ENCODE measurements around the gene CPLANE1. TPM values are rescaled to one million over a fixed set of nuclear protein-coding genes. Genes with fewer than 3 reads are reported as not detected.
"Not testable (repeated sequence)": the region's sequence is repeated elsewhere in the genome, so short reads cannot be mapped to it uniquely, and the experiment has no call there.

Gene CPLANE1
- total RNA-seq, 6 experiments from 2014 or later: 3.3 to 6.7 (median 4.7) TPM

- 59% methylated on average over 3 of the region's 3 CpGs for whole genome bisulfite sequencing (ENCODE audit: insufficient coverage, low coverage, low lambda C conversion rate, missing lambda C conversion rate)
- intact Hi-C loops (cut with DNase I): no loop called here
- H3K27ac ChIP-seq: no peak overlapping the region
- H3K27me3 ChIP-seq: no peaks in the 10 kb centered on the region
- peaks cover 0 to 11% (median 4%) of the 10 kb centered on the region in 4 donors for H3K4me1 ChIP-seq
- TF ChIP-seq POLR2A (IDR thresholded peaks at IDR 0.05): no peak
- peak in 3 of 4 donors; percentile 33 to 75 (median 43) for ATAC-seq
- H3K36me3 ChIP-seq: peaks cover 0 to 20% (median 7%) of the 10 kb centered on the region in 4 donors
- no peak for DNase-seq
- no peaks in the 10 kb centered on the region for H3K9me3 ChIP-seq
- no peak overlapping the region for H3K4me3 ChIP-seq
These were observed 83.0 kb downstream of the CPLANE1 start for GRCh38 chr5:37166197-37166596.

GRCh38 chr5:37165761-37166160 lies 83.4 kb downstream of the CPLANE1 start:
- no peaks in the 10 kb centered on the region for H3K27me3 ChIP-seq
- H3K4me3 ChIP-seq: no peak overlapping the region
- ATAC-seq: peak; percentile 88 to 98 (median 90)
- no peak overlapping the region for H3K27ac ChIP-seq
- no peaks in the 10 kb centered on the region for H3K9me3 ChIP-seq
- peaks cover 0 to 15% (median 7%) of the 10 kb centered on the region in 4 donors for H3K36me3 ChIP-seq
- peaks cover 0 to 11% (median 4%) of the 10 kb centered on the region in 4 donors for H3K4me1 ChIP-seq
- 38% methylated on average over 1 of the region's 1 CpG for WGBS (ENCODE audit: insufficient coverage, low coverage, low lambda C conversion rate, missing lambda C conversion rate)
- intact Hi-C loops (cut with DNase I): no loop called here
- no peak for DNase-seq
- TF ChIP-seq, protein P1, sequence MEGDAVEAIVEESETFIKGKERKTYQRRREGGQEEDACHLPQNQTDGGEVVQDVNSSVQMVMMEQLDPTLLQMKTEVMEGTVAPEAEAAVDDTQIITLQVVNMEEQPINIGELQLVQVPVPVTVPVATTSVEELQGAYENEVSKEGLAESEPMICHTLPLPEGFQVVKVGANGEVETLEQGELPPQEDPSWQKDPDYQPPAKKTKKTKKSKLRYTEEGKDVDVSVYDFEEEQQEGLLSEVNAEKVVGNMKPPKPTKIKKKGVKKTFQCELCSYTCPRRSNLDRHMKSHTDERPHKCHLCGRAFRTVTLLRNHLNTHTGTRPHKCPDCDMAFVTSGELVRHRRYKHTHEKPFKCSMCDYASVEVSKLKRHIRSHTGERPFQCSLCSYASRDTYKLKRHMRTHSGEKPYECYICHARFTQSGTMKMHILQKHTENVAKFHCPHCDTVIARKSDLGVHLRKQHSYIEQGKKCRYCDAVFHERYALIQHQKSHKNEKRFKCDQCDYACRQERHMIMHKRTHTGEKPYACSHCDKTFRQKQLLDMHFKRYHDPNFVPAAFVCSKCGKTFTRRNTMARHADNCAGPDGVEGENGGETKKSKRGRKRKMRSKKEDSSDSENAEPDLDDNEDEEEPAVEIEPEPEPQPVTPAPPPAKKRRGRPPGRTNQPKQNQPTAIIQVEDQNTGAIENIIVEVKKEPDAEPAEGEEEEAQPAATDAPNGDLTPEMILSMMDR (IDR thresholded peaks at IDR 0.05): no peak
- TF ChIP-seq POLR2A (IDR thresholded peaks at IDR 0.05): no peak

DNA sequence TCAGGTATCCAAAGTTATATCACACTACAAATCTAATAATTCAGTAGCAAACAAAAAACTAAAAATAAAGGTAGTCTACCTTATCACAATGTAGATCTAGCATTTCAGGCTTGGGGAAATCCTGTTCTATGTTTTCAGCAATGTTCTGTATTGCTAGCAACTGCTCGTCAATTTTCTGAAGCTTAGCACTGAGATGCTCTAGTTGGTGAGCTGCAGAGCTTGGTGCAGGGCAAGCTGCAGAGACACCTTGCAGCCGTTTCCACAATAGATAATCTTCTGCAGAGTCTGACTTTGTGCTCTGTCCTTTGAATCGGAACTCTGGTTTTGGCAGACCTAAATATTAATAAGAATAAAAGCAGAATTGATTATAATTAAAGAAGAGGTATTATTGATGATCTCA lies 95.5 kb downstream of the CPLANE1 start:
- Histone ChIP-seq H3K9me3 (no peaks in the 10 kb centered on the region), H3K36me3 (peaks cover 0 to 13% (median 8%) of the 10 kb centered on the region in 4 donors), H3K4me3 (no peak overlapping the region), H3K27ac (no peak overlapping the region), H3K27me3 (no peaks in the 10 kb centered on the region), H3K4me1 (no peaks in the 10 kb centered on the region)
- 85% methylated on average over 3 of the region's 3 CpGs for WGBS (ENCODE audit: insufficient coverage, low coverage, low lambda C conversion rate, missing lambda C conversion rate)
- no peak for DNase-seq
- no peak for TF ChIP-seq POLR2A (IDR thresholded peaks at IDR 0.05)
- TF ChIP-seq, protein P1 (IDR thresholded peaks at IDR 0.05): no peak
- intact Hi-C loops (cut with DNase I): no loop called here
- no peak for ATAC-seq

DNA sequence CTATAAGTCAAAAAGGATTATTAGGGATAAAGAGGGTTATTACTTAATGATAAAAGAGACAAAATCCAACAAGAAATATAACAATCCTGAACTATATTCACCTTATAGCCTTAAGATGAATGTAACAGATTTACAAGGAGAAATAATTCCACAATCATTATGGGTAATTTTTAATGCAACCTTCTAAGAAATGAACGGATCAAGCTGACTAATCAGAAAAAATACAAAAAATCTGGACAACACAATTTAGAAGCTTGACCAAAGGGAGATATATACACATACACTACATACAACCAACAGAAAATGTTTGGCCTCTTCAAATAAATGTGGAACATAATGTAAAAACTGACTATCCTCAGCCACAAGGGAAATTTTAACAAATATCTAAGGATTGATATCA lies 102.3 kb downstream of the CPLANE1 start:
- TF ChIP-seq, protein P1 (IDR thresholded peaks at IDR 0.05): no peak
- no peak for TF ChIP-seq POLR2A (IDR thresholded peaks at IDR 0.05)
- Histone ChIP-seq H3K27me3 (no peaks in the 10 kb centered on the region), H3K27ac (no peak overlapping the region), H3K9me3 (no peaks in the 10 kb centered on the region), H3K4me1 (no peaks in the 10 kb centered on the region), H3K36me3 (peaks cover 0 to 4% (median 0%) of the 10 kb centered on the region in 4 donors), H3K4me3 (no peak overlapping the region)
- intact Hi-C loops (cut with DNase I): no loop called here
- ATAC-seq (no peak), DNase-seq (no peak)
- 86% methylated on average over 1 of the region's 1 CpG for WGBS (ENCODE audit: insufficient coverage, low coverage, low lambda C conversion rate, missing lambda C conversion rate)

DNA sequence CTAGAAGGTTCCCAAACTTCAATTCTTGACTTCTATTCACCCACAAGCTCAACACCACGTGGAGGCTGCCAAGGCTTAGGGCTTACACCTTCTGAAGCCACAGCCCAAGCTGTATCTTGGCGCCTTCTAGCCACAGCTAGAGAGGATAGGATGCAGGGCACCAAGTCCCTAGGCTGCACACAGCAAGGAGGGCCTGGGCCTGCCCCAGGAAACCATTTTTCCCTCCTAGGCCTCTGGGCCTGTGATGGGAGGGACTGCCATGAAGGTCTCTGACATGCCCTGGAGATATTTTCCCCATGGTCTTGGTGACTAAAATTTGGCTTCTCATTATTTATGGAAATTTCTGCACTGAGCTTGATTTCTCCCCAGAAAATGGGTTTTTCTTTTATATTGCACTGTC lies 112.5 kb downstream of the CPLANE1 start:
- H3K4me3 ChIP-seq: no peak overlapping the region
- no peaks in the 10 kb centered on the region for H3K9me3 ChIP-seq
- H3K4me1 ChIP-seq: no peaks in the 10 kb centered on the region
- intact Hi-C loops (cut with DNase I): no loop called here
- H3K36me3 ChIP-seq: peaks cover 0 to 3% (median 0%) of the 10 kb centered on the region in 4 donors
- 88% methylated on average over 2 of the region's 2 CpGs for WGBS (ENCODE audit: insufficient coverage, low coverage, low lambda C conversion rate, missing lambda C conversion rate)
- ATAC-seq (no peak), DNase-seq (no peak)
- TF ChIP-seq POLR2A (IDR thresholded peaks at IDR 0.05): no peak
- TF ChIP-seq, protein P1 (IDR thresholded peaks at IDR 0.05): no peak
- no peaks in the 10 kb centered on the region for H3K27me3 ChIP-seq
- H3K27ac ChIP-seq: no peak overlapping the region

- ATAC-seq; H3K27ac ChIP-seq; intact Hi-C loops (cut with DNase I); H3K9me3 ChIP-seq; H3K36me3 ChIP-seq; H3K4me1 ChIP-seq; H3K27me3 ChIP-seq; H3K4me3 ChIP-seq; DNase-seq: not testable (repeated sequence)
- WGBS (ENCODE audit: insufficient coverage, low coverage, low lambda C conversion rate, missing lambda C conversion rate): 100% methylated on average over 2 of the region's 6 CpGs
These were observed 113.9 kb downstream of the CPLANE1 start for GRCh38 chr5:37135312-37135711.
